ENCODE data around the gene CALB2.
"Not testable (repeated sequence)": the region's sequence is repeated elsewhere in the genome, so short reads cannot be mapped to it uniquely, and the experiment has no call there.

CALB2 gene

DNA sequence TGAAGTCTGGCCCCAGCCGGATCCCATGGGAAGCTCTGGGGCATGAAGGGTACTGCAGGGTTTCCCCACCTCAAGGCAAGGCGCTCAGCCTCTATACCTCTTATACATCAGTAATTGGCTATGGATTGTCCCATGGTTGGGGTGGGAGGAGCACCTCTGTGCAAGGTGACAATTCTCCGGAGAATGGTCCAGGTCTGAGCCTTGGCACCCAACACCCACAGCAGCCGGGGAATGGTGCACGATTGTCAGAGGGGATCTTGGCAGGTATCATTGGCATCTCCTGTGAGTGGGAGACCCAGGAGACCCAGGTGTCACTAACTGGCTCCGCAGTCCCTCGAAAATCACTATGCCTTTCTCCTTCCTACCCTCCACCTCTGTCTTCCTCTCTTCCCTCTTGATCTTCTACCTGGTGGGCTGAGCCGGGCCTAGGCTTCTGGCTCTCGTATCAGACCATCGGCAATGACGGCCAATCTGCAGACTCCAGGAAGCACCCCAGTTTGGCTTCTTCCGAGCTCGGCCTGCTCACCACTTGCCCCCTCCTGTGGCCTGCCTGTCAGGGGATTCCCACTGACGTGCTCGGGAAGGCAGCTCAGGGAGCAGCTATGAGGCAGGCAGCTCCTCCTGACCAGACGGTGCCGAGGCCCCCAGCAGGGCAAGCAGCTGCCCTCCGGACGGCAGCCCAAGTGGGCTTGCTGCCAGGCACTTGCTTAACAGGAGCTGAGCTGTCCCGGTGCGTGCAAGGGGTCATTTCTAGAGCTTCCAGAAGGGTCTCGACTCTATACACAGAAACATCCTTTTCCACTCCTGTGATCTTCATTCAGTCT lies 10.0 kb upstream of the CALB2 start:
- no peak overlapping the region for H3K9ac ChIP-seq (ENCODE audit: insufficient read length)
- no peaks in the 10 kb centered on the region for H3K36me3 ChIP-seq (ENCODE audit: insufficient read depth, low read length)
- no peak overlapping the region for H3K4me3 ChIP-seq
- TF ChIP-seq FOXP2 (optimal IDR thresholded peaks at IDR 0.05; ENCODE audit: control extremely low read depth, extremely low read length, insufficient read depth) (no peak), POLR2AphosphoS5 (IDR thresholded peaks at IDR 0.05; ENCODE audit: borderline replicate concordance, low read depth, low read length) (no peak), EZH2 (IDR thresholded peaks at IDR 0.05) (no peak)
- no peaks in the 10 kb centered on the region for H3K9me3 ChIP-seq (ENCODE audit: low read depth, low read length)
- no peak overlapping the region for H3K27ac ChIP-seq
- no peak for DNase-seq (ENCODE audit: low read depth, low spot score)

DNA sequence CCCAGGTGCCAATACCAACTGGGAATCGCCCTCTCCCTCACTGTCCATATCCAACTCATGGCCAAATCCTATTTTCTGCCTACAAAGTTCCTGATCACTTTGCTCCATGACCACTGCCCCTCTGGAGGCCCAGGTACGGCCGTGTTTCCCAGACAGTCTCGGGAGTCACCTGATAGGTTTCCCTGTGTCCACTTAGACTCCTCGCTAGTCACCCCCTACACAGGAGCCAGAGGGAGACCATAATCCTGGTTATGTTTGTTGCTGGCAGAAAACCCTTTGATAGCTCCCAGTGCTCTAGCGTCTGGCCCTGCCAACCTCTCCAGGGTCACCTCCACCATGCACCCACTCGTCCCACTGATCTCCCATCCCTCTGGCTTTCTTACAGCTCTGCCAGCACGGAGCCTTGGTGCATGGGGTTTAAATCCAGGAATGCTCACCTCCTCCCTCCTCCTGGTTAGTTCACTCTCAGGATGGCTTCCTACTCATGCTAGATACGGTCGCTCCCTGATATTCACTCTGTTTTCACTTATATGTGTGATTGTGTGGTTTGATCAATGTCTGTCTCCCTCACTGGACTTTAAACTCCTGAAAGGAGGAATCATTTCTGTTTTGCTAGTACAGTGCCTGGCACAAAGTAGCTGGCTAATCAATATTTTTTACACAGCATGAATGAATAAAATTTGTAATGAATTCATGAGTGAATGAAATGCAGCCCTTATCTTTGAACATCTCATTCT lies 7.5 kb upstream of the CALB2 start:
- H3K4me3 ChIP-seq: no peak overlapping the region
- H3K36me3 ChIP-seq (ENCODE audit: insufficient read depth, low read length): no peaks in the 10 kb centered on the region
- no peaks in the 10 kb centered on the region for H3K9me3 ChIP-seq (ENCODE audit: low read depth, low read length)
- DNase-seq (ENCODE audit: low read depth, low spot score): no peak
- no peak for TF ChIP-seq EZH2 (IDR thresholded peaks at IDR 0.05)
- TF ChIP-seq FOXP2 (optimal IDR thresholded peaks at IDR 0.05; ENCODE audit: control extremely low read depth, extremely low read length, insufficient read depth): no peak
- no peak for TF ChIP-seq POLR2AphosphoS5 (IDR thresholded peaks at IDR 0.05; ENCODE audit: borderline replicate concordance, low read depth, low read length)
- no peak overlapping the region for H3K9ac ChIP-seq (ENCODE audit: insufficient read length)
- no peak overlapping the region for H3K27ac ChIP-seq

DNA sequence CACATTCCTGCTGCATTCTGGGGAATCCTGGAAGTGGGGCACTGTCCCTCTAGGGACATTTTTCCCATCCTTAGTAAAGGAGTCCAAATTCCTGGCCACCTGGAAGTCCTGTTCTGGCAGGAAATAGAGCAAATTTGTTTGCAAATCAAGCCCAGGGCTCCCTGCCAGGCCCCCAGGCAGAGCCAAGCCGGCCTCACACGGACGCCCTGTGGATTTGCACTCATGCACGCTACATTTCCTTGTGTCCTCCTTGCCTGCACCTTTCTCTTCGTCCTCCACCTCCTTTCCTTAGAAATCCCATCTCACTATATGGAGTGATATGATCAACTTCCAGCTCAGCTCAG lies 7.0 kb upstream of the CALB2 start:
- TF ChIP-seq EZH2 (IDR thresholded peaks at IDR 0.05): no peak
- TF ChIP-seq FOXP2 (optimal IDR thresholded peaks at IDR 0.05; ENCODE audit: control extremely low read depth, extremely low read length, insufficient read depth): no peak
- no peak for TF ChIP-seq POLR2AphosphoS5 (IDR thresholded peaks at IDR 0.05; ENCODE audit: borderline replicate concordance, low read depth, low read length)
- Histone ChIP-seq H3K36me3 (ENCODE audit: insufficient read depth, low read length) (no peaks in the 10 kb centered on the region), H3K9me3 (ENCODE audit: low read depth, low read length) (no peaks in the 10 kb centered on the region), H3K27ac (no peak overlapping the region), H3K4me3 (no peak overlapping the region), H3K9ac (ENCODE audit: insufficient read length) (no peak overlapping the region)
- DNase-seq (ENCODE audit: low read depth, low spot score): no peak

DNA sequence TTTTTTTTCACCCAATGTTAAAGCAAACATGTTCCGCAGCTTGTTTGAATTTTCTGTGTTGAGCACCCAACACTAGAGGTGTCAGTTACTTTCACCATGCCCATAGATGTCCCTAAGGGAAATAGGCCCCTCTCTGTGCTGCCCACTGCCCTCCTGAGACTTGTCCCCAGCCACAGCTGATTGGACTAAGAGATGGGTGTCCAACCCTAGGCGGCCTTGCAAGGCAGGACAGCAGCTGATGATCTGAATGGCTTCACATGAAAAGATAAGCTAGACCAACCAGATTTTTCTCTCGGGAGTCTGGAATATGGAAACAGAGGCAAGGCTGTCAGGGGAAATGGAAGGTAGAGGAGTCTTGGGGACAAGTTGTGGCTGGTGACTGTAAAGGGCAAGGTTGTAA lies 6.1 kb upstream of the CALB2 start:
- H3K9ac ChIP-seq (ENCODE audit: insufficient read length): no peak overlapping the region
- no peak for DNase-seq (ENCODE audit: low read depth, low spot score)
- no peak overlapping the region for H3K27ac ChIP-seq
- no peaks in the 10 kb centered on the region for H3K36me3 ChIP-seq (ENCODE audit: insufficient read depth, low read length)
- no peak for TF ChIP-seq FOXP2 (optimal IDR thresholded peaks at IDR 0.05; ENCODE audit: control extremely low read depth, extremely low read length, insufficient read depth)
- no peak for TF ChIP-seq POLR2AphosphoS5 (IDR thresholded peaks at IDR 0.05; ENCODE audit: borderline replicate concordance, low read depth, low read length)
- no peak for TF ChIP-seq EZH2 (IDR thresholded peaks at IDR 0.05)
- no peaks in the 10 kb centered on the region for H3K9me3 ChIP-seq (ENCODE audit: low read depth, low read length)
- no peak overlapping the region for H3K4me3 ChIP-seq

DNA sequence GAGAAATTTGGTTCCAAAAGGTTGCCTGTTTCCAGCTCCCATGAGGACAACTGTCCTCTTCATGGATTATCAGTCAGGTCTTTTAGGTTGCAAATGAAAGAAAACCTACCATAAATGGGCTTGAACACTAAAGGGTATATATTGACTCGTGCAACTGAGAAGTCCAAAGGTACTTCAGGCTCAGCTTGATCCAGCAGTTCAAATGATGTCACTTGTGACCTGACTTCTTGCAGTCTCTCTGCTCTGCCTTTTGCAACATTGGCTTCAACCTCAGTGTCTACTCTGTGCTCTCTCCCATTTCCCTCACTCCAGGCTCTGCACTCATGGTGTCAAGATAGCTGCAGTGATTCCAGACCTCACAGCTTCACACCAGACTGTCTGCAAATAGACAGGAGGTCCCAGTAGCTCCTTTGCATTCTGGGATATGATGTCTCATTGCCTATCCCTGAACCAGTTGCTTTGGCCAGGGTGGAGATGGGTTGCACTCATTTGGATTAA lies 5.5 kb upstream of the CALB2 start:
- Histone ChIP-seq H3K36me3 (ENCODE audit: insufficient read depth, low read length) (no peaks in the 10 kb centered on the region), H3K9ac (ENCODE audit: insufficient read length) (no peak overlapping the region), H3K9me3 (ENCODE audit: low read depth, low read length) (no peaks in the 10 kb centered on the region), H3K27ac (no peak overlapping the region), H3K4me3 (no peak overlapping the region)
- no peak for DNase-seq (ENCODE audit: low read depth, low spot score)
- TF ChIP-seq POLR2AphosphoS5 (IDR thresholded peaks at IDR 0.05; ENCODE audit: borderline replicate concordance, low read depth, low read length): no peak
- no peak for TF ChIP-seq FOXP2 (optimal IDR thresholded peaks at IDR 0.05; ENCODE audit: control extremely low read depth, extremely low read length, insufficient read depth)
- TF ChIP-seq EZH2 (IDR thresholded peaks at IDR 0.05): no peak

DNA sequence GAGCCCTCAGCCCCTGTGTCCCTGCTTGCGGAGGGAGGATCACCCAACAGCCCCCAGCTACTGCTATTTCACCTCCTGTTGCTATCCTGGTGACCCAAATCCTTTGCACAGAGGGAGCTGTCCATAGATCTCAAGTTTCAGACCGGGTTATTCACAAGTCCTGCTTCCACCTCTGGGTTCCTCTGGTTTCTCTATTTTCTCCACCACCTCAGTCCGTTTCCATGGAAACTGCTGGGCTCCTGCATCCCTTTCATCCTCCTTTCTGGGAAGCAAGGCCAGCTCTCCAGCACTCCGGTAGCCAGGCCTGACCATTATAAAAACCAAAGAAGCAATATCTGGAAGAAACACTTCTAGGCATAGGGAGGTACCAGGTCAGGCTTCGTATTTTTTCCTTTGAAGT lies 4.8 kb upstream of the CALB2 start:
- no peaks in the 10 kb centered on the region for H3K36me3 ChIP-seq (ENCODE audit: insufficient read depth, low read length)
- no peak for DNase-seq (ENCODE audit: low read depth, low spot score)
- H3K9ac ChIP-seq (ENCODE audit: insufficient read length): no peak overlapping the region
- H3K4me3 ChIP-seq: no peak overlapping the region
- TF ChIP-seq FOXP2 (optimal IDR thresholded peaks at IDR 0.05; ENCODE audit: control extremely low read depth, extremely low read length, insufficient read depth) (no peak), EZH2 (IDR thresholded peaks at IDR 0.05) (no peak), POLR2AphosphoS5 (IDR thresholded peaks at IDR 0.05; ENCODE audit: borderline replicate concordance, low read depth, low read length) (no peak)
- H3K9me3 ChIP-seq (ENCODE audit: low read depth, low read length): no peaks in the 10 kb centered on the region
- H3K27ac ChIP-seq: no peak overlapping the region

DNA sequence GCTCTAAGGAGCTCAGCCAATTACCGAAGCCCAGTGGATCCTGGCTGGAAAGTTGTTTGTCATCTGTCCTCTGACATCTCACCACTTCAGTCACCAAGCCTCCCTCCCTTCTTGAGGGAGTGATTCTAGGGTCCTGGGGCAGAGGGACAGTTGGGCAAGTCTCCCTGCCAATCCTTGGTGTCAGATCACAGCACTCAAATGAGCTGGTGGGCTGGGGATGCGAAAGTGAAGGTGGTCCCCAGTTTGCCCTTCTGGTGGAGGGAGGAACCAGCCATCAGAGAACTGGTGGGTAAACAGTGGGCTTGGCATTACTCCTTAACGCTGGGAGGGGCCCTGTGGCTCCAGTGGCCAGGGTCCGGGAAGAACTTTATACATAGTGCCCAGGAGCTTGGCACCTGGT lies 4.4 kb upstream of the CALB2 start:
- no peak overlapping the region for H3K9ac ChIP-seq (ENCODE audit: insufficient read length)
- H3K27ac ChIP-seq: no peak overlapping the region
- no peak overlapping the region for H3K4me3 ChIP-seq
- no peak for TF ChIP-seq FOXP2 (optimal IDR thresholded peaks at IDR 0.05; ENCODE audit: control extremely low read depth, extremely low read length, insufficient read depth)
- TF ChIP-seq POLR2AphosphoS5 (IDR thresholded peaks at IDR 0.05; ENCODE audit: borderline replicate concordance, low read depth, low read length): no peak
- TF ChIP-seq EZH2 (IDR thresholded peaks at IDR 0.05): no peak
- no peaks in the 10 kb centered on the region for H3K36me3 ChIP-seq (ENCODE audit: insufficient read depth, low read length)
- no peaks in the 10 kb centered on the region for H3K9me3 ChIP-seq (ENCODE audit: low read depth, low read length)
- no peak for DNase-seq (ENCODE audit: low read depth, low spot score)

DNA sequence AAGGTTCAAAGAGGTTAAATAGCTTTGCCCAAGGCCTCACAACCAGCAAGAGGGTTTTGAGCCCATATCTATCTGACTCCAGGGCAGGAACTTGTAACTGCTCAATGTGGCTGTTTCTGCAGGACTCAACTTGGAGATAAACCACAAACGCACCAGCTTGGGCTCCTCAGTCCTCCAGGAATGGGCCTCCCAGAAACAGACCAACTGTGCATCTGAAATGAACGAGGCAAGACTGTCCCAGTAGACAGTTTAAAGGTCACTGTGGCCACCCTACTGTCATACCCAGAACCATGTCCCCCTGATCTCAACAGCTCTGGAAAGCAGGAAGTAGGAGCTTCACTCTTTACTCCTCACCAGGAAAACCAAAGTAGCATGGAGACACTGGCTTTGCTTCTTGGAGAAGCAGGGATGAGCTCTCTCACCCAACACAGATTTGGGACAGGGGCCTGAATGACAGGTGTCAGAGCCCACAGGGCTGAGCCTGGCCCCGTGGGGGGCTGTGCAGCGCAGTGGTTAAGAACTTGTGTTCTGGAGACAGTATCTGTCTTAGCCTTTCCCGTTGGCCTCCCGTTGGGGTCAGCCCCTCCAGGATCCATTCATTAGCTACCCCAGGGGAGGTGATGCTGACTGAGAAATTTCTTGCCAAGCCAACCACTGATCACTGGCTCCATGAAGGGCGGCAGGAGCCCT lies 2.3 kb upstream of the CALB2 start:
- no peaks in the 10 kb centered on the region for H3K9me3 ChIP-seq (ENCODE audit: low read depth, low read length)
- H3K9ac ChIP-seq (ENCODE audit: insufficient read length): no peak overlapping the region
- no peak for DNase-seq (ENCODE audit: low read depth, low spot score)
- no peaks in the 10 kb centered on the region for H3K36me3 ChIP-seq (ENCODE audit: insufficient read depth, low read length)
- H3K27ac ChIP-seq: no peak overlapping the region
- no peak for TF ChIP-seq POLR2AphosphoS5 (IDR thresholded peaks at IDR 0.05; ENCODE audit: borderline replicate concordance, low read depth, low read length)
- no peak for TF ChIP-seq EZH2 (IDR thresholded peaks at IDR 0.05)
- no peak for TF ChIP-seq FOXP2 (optimal IDR thresholded peaks at IDR 0.05; ENCODE audit: control extremely low read depth, extremely low read length, insufficient read depth)
- no peak overlapping the region for H3K4me3 ChIP-seq

DNA sequence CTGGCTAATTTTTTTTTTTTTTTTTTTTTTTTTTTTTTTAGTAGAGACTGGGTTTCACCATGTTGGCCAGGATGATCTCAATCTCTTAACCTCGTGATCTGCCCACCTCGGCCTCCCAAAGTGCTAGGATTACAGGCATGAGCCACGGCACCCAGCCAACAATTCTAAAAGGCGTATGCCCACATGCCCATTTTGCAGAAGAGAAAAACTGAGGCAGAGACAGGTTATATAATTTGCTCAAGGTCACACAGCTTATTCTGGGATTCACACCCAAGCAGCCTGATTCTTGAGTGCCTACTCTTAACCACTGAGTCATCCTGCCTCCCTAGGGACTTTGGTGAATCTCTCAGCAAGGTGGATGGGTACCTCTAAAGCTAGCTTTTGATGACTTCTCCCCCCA lies 1.6 kb upstream of the CALB2 start:
- H3K9me3 ChIP-seq (ENCODE audit: low read depth, low read length); H3K36me3 ChIP-seq (ENCODE audit: insufficient read depth, low read length); H3K27ac ChIP-seq; DNase-seq (ENCODE audit: low read depth, low spot score); H3K9ac ChIP-seq (ENCODE audit: insufficient read length); H3K4me3 ChIP-seq: not testable (repeated sequence)
